HepG2 (cell line): ENCODE results near the gene ATP9A. TPM values are rescaled to one million over a fixed set of nuclear protein-coding genes. Genes with fewer than 3 reads are reported as not detected.

ENCODE experiments used
- ATF1 ChIP-seq: IDR thresholded peaks from 2 replicates; pipeline ENCODE4 v1.6.1; 2016; ENCODE audit warnings: mild to moderate bottlenecking, control low read depth
- BCL6 ChIP-seq: IDR thresholded peaks from 2 replicates; pipeline ENCODE4 v1.6.1; 2016; ENCODE audit warnings: missing genetic modification reagents, missing compliant biosample characterization
- FOXK2 ChIP-seq: fragments of 450-650 bp; IDR thresholded peaks from 2 replicates; pipeline ENCODE4 v1.6.1; 2016
- FOXP1 ChIP-seq, 2 experiments: fragments of 450-650 bp in 1 of 2; IDR thresholded peaks; 2 replicates each; pipeline ENCODE4 v1.6.1; 2017 to 2018; ENCODE audit warnings: antibody characterized with exemption in 1 of 2
- HCFC1 ChIP-seq: fragments of 150-350 bp; IDR thresholded peaks from 2 replicates; pipeline ENCODE4 v1.6.1; 2014; ENCODE audit warnings: low read depth, low read length
- HMGA1 ChIP-seq: sonication (generic); formaldehyde crosslinking; conservative IDR thresholded peaks from 2 replicates; pipeline ENCODE4 v1.4.0; 2020; ENCODE audit warnings: missing genetic modification reagents
- HNRNPK ChIP-seq: fragments of 200-400 bp; formaldehyde crosslinking; IDR thresholded peaks from 2 replicates; pipeline ENCODE4 v1.6.1; 2018; ENCODE audit warnings: low read length, low read depth, moderate library complexity, mild to moderate bottlenecking; ENCODE audit not compliant: poor library complexity, severe bottlenecking
- MTF2 ChIP-seq: sonication (generic); formaldehyde crosslinking; IDR thresholded peaks from 2 replicates; pipeline ENCODE4 v1.5.0; 2020; ENCODE audit warnings: missing genetic modification reagents, borderline replicate concordance
- SKI ChIP-seq: fragments of 450-650 bp; IDR thresholded peaks from one replicate; pipeline ENCODE4 v1.6.1; 2018; ENCODE audit warnings: mild to moderate bottlenecking; ENCODE audit not compliant: partially characterized antibody
- THAP11 ChIP-seq: IDR thresholded peaks from 2 replicates; pipeline ENCODE4 v1.6.1; 2016; ENCODE audit warnings: missing biosample characterization, missing genetic modification reagents
- THYN1 ChIP-seq: sonication (generic); formaldehyde crosslinking; IDR thresholded peaks from 2 replicates; pipeline ENCODE4 v1.8.1; 2023; ENCODE audit warnings: low read depth, mild to moderate bottlenecking, moderate library complexity, missing genetic modification reagents, borderline replicate concordance
- ZFP36 ChIP-seq: fragments of 150-350 bp; IDR thresholded peaks from 2 replicates; pipeline ENCODE4 v1.6.1; 2018; ENCODE audit warnings: borderline replicate concordance, low read length, low read depth; ENCODE audit not compliant: partially characterized antibody
- ZNF143 ChIP-seq: sonication (generic); formaldehyde crosslinking; IDR thresholded peaks from 2 replicates; pipeline ENCODE4 v1.4.0; 2020; ENCODE audit warnings: missing genetic modification reagents
- ZNF263 ChIP-seq: sonication (generic); formaldehyde crosslinking; IDR thresholded peaks from 2 replicates; pipeline ENCODE4 v1.4.0; 2020; ENCODE audit warnings: missing genetic modification reagents
- polyA plus RNA-seq, 8 experiments: library from polyadenylated mRNA; depleted of rRNA in 3 of 8; stranded (reverse) in 7 of 8; unstranded in 1 of 8; fragments of >200 nt; fragmentation: Illumina TruSeq in 4 of 8; extraction: Trizol in 4 of 8; gene quantifications; 2 replicates each; pipeline versions ENCODE4 v1.2.1 to v1.2.3, GENCODE V29; 2011 to 2016; ENCODE audit warnings: low read depth in 4 of 8, missing spikeins in 1 of 8, mixed read lengths in 1 of 8; ENCODE audit not compliant: insufficient read depth in 1 of 8
- total RNA-seq, 5 experiments: library from RNA; depleted of rRNA; stranded (reverse); fragments of >200 nt; fragmentation: Illumina TruSeq; extraction: Trizol; gene quantifications; 2 replicates each; pipeline ENCODE4 v1.2.3, GENCODE V29; 2016; ENCODE audit warnings: low read depth in 1 of 5
- TF ChIP-seq, protein P1 (sequence below): sonication (generic); formaldehyde crosslinking; IDR thresholded peaks from 2 replicates; pipeline ENCODE4 v1.5.0; 2020; ENCODE audit warnings: missing genetic modification reagents
- TF ChIP-seq, protein P2 (sequence below), 2 experiments: sonication (generic) in 1 of 2; formaldehyde crosslinking in 1 of 2; IDR thresholded peaks; 2 replicates each; pipeline versions ENCODE4 v1.4.0 to v1.6.1; 2018 to 2020; ENCODE audit warnings: missing genetic modification reagents in 2 of 2, borderline replicate concordance in 1 of 2, low read depth in 1 of 2, mild to moderate bottlenecking in 1 of 2, missing biosample characterization in 1 of 2
- TF ChIP-seq, protein P3 (sequence below): sonication (generic); formaldehyde crosslinking; IDR thresholded peaks from 2 replicates; pipeline ENCODE4 v1.4.0; 2020; ENCODE audit warnings: mild to moderate bottlenecking, missing genetic modification reagents
- TF ChIP-seq, protein P4 (sequence below): sonication (generic); formaldehyde crosslinking; conservative IDR thresholded peaks from 2 replicates; pipeline ENCODE4 v1.4.0; 2020; ENCODE audit warnings: missing genetic modification reagents

Gene ATP9A
- total and polyA plus RNA-seq, 2 of the 13 experiments (the other 11 are each of a cell fraction or from before 2014, with no cell fraction given): 11.8 to 18.5 TPM

DNA sequence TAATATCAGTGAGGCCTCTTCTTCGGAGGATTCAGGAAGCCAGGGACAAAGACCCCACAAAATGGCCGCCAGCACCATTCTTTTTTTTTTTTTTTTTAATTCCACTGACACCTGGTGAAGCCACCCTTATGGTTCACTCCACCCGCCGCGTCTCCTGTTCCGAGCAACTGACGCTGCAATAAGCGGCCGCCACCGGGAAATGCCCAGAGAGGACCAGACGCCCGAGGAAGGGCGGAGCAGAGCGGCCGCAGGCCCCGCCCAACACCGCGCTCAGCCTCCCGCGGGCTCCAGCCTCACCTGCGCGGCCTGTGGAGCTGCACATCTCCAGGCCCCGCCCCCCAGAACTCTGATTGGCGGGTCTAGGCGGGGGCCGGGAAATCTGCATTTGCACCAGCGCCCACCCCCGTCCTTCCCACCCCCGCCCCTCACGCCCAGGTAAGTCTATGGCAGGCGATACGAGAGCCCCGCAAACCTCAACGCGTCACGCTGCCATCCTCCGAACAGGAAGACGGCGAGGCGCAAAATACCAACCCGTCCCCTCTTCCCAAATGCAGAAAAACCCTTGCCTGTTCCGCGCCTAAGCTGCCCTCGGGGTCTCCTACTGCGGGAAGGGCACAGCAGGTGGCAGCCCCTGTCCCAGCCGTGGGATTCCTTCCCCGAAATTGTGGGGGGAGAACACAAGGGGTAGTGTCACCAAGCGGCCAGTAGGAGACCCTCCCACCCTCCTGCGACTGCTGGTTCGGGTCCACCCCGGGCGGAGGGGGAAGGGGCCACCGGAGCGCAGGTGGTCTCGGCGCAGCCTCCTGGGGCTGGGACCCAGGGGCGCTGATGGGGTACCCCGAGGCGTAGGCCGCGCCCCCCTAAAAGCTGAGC lies 960 bp downstream of the ATP9A start (continued):
- TF ChIP-seq ZFP36: no peak
- TF ChIP-seq, protein P1, sequence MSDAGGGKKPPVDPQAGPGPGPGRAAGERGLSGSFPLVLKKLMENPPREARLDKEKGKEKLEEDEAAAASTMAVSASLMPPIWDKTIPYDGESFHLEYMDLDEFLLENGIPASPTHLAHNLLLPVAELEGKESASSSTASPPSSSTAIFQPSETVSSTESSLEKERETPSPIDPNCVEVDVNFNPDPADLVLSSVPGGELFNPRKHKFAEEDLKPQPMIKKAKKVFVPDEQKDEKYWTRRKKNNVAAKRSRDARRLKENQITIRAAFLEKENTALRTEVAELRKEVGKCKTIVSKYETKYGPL: no peak
- no peak for TF ChIP-seq SKI
- TF ChIP-seq, protein P2, sequence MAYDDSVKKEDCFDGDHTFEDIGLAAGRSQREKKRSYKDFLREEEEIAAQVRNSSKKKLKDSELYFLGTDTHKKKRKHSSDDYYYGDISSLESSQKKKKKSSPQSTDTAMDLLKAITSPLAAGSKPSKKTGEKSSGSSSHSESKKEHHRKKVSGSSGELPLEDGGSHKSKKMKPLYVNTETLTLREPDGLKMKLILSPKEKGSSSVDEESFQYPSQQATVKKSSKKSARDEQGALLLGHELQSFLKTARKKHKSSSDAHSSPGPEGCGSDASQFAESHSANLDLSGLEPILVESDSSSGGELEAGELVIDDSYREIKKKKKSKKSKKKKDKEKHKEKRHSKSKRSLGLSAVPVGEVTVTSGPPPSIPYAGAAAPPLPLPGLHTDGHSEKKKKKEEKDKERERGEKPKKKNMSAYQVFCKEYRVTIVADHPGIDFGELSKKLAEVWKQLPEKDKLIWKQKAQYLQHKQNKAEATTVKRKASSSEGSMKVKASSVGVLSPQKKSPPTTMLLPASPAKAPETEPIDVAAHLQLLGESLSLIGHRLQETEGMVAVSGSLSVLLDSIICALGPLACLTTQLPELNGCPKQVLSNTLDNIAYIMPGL (CRISPR knock-in tag; IDR thresholded peaks at IDR 0.05; ENCODE audit: borderline replicate concordance in 1 of 2, low read depth in 1 of 2): peak; percentile 74 to 83; a peak in 2 of 4 replicates
- TF ChIP-seq ZNF263 (CRISPR knock-in tag): peak; percentile 43; the same call in 1 of the 2 replicates
- TF ChIP-seq BCL6 (CRISPR knock-in tag): peak; percentile 43
- no peak for TF ChIP-seq FOXK2
- TF ChIP-seq FOXP1 (IDR thresholded peaks at IDR 0.05): no peak
- no peak for TF ChIP-seq FOXP1 (CRISPR knock-in tag; IDR thresholded peaks at IDR 0.05)
- TF ChIP-seq THYN1 (CRISPR knock-in tag): no peak
- no peak for TF ChIP-seq HMGA1 (CRISPR knock-in tag)
- TF ChIP-seq THAP11: no peak
- TF ChIP-seq, protein P3, sequence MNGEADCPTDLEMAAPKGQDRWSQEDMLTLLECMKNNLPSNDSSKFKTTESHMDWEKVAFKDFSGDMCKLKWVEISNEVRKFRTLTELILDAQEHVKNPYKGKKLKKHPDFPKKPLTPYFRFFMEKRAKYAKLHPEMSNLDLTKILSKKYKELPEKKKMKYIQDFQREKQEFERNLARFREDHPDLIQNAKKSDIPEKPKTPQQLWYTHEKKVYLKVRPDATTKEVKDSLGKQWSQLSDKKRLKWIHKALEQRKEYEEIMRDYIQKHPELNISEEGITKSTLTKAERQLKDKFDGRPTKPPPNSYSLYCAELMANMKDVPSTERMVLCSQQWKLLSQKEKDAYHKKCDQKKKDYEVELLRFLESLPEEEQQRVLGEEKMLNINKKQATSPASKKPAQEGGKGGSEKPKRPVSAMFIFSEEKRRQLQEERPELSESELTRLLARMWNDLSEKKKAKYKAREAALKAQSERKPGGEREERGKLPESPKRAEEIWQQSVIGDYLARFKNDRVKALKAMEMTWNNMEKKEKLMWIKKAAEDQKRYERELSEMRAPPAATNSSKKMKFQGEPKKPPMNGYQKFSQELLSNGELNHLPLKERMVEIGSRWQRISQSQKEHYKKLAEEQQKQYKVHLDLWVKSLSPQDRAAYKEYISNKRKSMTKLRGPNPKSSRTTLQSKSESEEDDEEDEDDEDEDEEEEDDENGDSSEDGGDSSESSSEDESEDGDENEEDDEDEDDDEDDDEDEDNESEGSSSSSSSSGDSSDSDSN (CRISPR knock-in tag): peak; percentile 51
- peak; percentile 69 for TF ChIP-seq HNRNPK
- TF ChIP-seq, protein P4, sequence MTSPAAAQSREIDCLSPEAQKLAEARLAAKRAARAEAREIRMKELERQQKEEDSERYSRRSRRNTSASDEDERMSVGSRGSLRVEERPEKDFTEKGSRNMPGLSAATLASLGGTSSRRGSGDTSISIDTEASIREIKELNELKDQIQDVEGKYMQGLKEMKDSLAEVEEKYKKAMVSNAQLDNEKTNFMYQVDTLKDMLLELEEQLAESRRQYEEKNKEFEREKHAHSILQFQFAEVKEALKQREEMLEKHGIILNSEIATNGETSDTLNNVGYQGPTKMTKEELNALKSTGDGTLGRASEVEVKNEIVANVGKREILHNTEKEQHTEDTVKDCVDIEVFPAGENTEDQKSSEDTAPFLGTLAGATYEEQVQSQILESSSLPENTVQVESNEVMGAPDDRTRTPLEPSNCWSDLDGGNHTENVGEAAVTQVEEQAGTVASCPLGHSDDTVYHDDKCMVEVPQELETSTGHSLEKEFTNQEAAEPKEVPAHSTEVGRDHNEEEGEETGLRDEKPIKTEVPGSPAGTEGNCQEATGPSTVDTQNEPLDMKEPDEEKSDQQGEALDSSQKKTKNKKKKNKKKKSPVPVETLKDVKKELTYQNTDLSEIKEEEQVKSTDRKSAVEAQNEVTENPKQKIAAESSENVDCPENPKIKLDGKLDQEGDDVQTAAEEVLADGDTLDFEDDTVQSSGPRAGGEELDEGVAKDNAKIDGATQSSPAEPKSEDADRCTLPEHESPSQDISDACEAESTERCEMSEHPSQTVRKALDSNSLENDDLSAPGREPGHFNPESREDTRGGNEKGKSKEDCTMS (CRISPR knock-in tag): 0 out of 2 replicates have a peak, but pooled peaks have one; percentile 87
- TF ChIP-seq HCFC1: no peak
- TF ChIP-seq MTF2 (CRISPR knock-in tag): 0 out of 2 replicates have a peak, but pooled peaks have one; percentile 71
- TF ChIP-seq ZNF143 (CRISPR knock-in tag): no peak
- TF ChIP-seq ATF1 (CRISPR knock-in tag): no peak
